GM12873 (cell line): ENCODE results near the gene FAM53B.

ENCODE experiments used
- CTCF ChIP-seq: IDR thresholded peaks from 2 replicates; pipeline ENCODE4 v1.5.1; 2012; ENCODE audit warnings: low read depth, mild to moderate bottlenecking, moderate library complexity, low read length, control low read depth; ENCODE audit not compliant: insufficient read depth; ENCODE audit errors: missing control alignments

The FAM53B gene

GRCh38 chr10:124746992-124747391, 2.8 kb upstream of the FAM53B start:
- no peak for TF ChIP-seq CTCF

GRCh38 chr10:124745673-124746072, 1.5 kb upstream of the FAM53B start:
- TF ChIP-seq CTCF = peak; percentile 40

- TF ChIP-seq CTCF = no peak
These were observed 1.1 kb upstream of the FAM53B start for GRCh38 chr10:124745252-124745651.

DNA sequence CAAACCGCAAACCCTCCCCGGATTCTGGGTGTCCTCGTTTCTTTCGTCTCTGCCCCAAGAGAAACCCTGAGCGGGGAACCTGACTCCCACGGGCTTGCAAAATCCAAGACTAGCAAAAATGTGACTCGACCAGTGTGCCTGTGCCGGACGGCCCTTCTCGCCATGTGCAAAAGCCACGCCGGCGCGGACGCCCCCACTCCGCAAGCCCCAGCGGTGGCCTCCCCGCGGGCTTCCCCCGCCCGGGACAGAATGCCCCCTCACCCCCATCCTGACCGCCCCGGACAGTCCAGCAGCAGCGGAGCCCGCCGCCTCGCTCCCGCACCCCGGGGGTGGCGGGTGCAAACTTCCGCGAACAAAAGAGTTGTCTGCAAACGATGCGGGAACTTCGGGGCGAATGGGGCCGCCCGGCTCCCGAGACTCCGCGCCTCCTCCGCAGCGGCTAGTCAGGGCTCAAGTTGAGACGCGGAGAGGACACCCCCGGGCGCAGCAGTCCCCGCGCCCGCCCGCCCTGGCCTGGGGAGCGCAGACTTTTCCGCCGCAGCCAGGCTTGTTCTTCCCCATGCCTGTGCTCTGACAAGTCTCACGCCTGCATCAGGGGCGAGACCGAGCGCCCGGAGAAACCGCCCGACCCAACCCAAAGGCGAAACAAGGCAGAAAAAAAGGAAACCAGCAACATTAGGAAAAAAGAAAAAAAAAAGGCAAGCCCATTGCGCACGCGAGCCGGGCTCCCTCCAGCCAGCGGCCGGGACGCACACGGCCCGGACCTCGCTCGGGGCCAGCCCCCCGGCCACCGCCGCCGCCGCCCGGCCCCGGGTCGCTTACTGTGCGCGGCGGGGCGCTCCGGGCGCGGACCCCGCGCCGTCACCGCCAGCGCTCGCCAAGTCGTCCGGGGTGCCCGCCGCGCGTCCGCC, 732 bp downstream of the FAM53B start:
- no peak for TF ChIP-seq CTCF

DNA sequence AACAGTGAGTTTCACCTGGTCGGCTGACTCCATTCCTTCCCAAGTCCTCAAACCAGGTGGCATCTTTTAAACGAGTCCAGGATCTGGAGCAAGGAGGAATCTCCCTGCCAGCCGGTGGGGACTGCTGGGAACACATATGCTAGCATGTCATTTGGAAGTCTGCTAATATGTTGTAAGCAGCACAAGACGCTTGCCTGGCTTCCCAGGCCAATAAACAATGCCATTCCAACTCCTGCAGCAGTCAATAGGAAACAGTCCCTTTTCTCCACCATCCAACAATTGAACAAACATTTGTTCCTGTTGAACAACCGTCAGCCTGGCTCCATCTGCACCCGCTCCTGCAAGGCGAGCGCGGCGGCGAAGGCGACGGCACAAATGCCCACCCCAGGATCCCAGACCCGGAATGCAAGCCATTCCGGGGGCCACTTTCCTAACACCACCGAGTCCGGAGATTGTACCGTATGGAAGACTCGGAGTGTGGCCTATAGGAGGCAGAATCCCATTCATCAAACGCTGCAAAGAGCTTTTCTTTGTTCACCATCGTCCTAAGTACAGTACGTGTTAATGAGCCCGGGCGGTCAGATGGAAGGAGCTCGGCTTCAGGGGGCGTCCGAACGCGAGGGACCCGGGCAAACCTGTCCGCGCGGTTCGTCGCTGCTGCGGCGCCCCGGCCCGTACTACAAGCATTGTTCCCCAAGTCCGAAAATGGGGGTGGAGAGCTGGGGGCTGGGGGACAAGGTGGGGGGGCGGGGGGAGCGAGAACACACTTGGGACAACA, 1.6 kb downstream of the FAM53B start:
- TF ChIP-seq CTCF = peak; percentile 37

- TF ChIP-seq CTCF = no peak
These were observed 2.2 kb downstream of the FAM53B start for GRCh38 chr10:124741922-124742412.
